Panc1 (cell line): ENCODE data around the gene SMARCA2. TPM values are rescaled to one million over a fixed set of nuclear protein-coding genes. Genes with fewer than 3 reads are reported as not detected.

ENCODE experiments used
- ATAC-seq: fragments of 200-7000 bp; cut with Tn5 transposase; 2 replicates; pipeline ENCODE4 v1.9.1; 2020; ENCODE audit warnings: mild to moderate bottlenecking, moderate library complexity
- BruUV-seq: library from RNA; stranded (reverse); fragments of 400-500 nt; replicated peaks from 2 replicates; lab custom pipeline; 2021; lab: Mats Ljungman, UMichigan
- CTCF ChIA-PET: fragments of 300-600 bp; sonication (Branson Sonifier 250); formaldehyde crosslinking; loops from one replicate; lab custom pipeline; 2022; ENCODE audit warnings: antibody characterized with exemption; lab: Charles Lee
- POLR2A ChIA-PET: fragments of 300-600 bp; sonication (Branson Sonifier 250); formaldehyde crosslinking; loops from one replicate; lab custom pipeline; 2022; ENCODE audit warnings: antibody characterized with exemption; lab: Charles Lee
- DNase-seq: peaks from one replicate; pipeline ENCODE4 v3.0.0-alpha.2; 2010; ENCODE audit warnings: low read depth, low spot score
- H3K27ac ChIP-seq: 2 replicates; pipeline ENCODE4 v1.5.1; 2011; ENCODE audit warnings: mild to moderate bottlenecking, low read length, inconsistent platforms
- H3K27me3 ChIP-seq: fragments of 200-500 bp; sonication (Bioruptor generic); 2 replicates; pipeline ENCODE4 v1.6.0; 2014; ENCODE audit warnings: low read length, inconsistent platforms; ENCODE audit not compliant: control insufficient read depth, insufficient read depth
- H3K36me3 ChIP-seq: fragments of 200-500 bp; sonication (Bioruptor generic); 2 replicates; pipeline ENCODE4 v1.5.1; 2014; ENCODE audit warnings: inconsistent platforms, mild to moderate bottlenecking, low read length, moderate library complexity; ENCODE audit not compliant: control insufficient read depth, insufficient read depth
- H3K4me1 ChIP-seq: 2 replicates; pipeline ENCODE4 v1.5.1; 2011; ENCODE audit warnings: inconsistent platforms, mild to moderate bottlenecking, low read length, moderate library complexity; ENCODE audit not compliant: control insufficient read depth, insufficient read depth
- H3K4me3 ChIP-seq, 2 experiments: 2 replicates each; pipeline ENCODE4 v1.5.1; 2011 to 2012; ENCODE audit warnings: low read depth in 2 of 2, low read length in 2 of 2, mild to moderate bottlenecking in 2 of 2, inconsistent platforms in 1 of 2, moderate library complexity in 1 of 2
- H3K9me3 ChIP-seq: fragments of 200-500 bp; sonication (Bioruptor generic); 2 replicates; pipeline ENCODE4 v1.5.1; 2014; ENCODE audit warnings: low read depth, mild to moderate bottlenecking, inconsistent platforms, low read length, moderate library complexity; ENCODE audit not compliant: control insufficient read depth, insufficient read depth
- POLR2AphosphoS5 ChIP-seq: IDR thresholded peaks from 2 replicates; pipeline ENCODE4 v1.6.1; 2012; ENCODE audit warnings: mild to moderate bottlenecking, low read depth, low read length, moderate library complexity
- SIN3A ChIP-seq: IDR thresholded peaks from 2 replicates; pipeline ENCODE4 v1.6.1; 2012; ENCODE audit warnings: low read depth, mild to moderate bottlenecking, low read length, moderate library complexity, borderline replicate concordance; ENCODE audit not compliant: insufficient read depth
- TCF7L2 ChIP-seq: IDR thresholded peaks from 2 replicates; pipeline ENCODE4 v1.6.1; 2011; ENCODE audit warnings: mild to moderate bottlenecking, low read depth, low read length, inconsistent platforms
- in situ Hi-C: cut with HindIII; loops from 2 replicates; pipeline ENCODE4 v1.10.0; 2016; ENCODE audit warnings: low sequenced_read_pairs, low pct_unique_long_range_greater_than_20kb
- intact Hi-C: fragments of 100-400 bp; cut with micrococcal nuclease; formaldehyde crosslinking; loops from one replicate; pipeline ENCODE4 v1.10.0; 2022; ENCODE audit not compliant: unreplicated experiment
- total RNA-seq: library from RNA; stranded (reverse); gene quantifications from one replicate; pipeline ENCODE4 v1.2.1, GENCODE V29; 2021; ENCODE audit not compliant: unreplicated experiment
- TF ChIP-seq, protein P1 (sequence below): fragments of 450-650 bp; IDR thresholded peaks from 2 replicates; pipeline ENCODE4 v1.5.1; 2017; ENCODE audit warnings: mild to moderate bottlenecking
- TF ChIP-seq, protein P2 (sequence below), 2 experiments: IDR thresholded peaks; 2 replicates each; pipeline ENCODE4 v1.6.1; 2011 to 2012; ENCODE audit warnings: low read depth in 2 of 2, control low read depth in 1 of 2, low read length in 1 of 2, mild to moderate bottlenecking in 1 of 2, moderate library complexity in 1 of 2; ENCODE audit not compliant: insufficient read depth in 1 of 2

SMARCA2 gene
- total RNA-seq, 1 experiment from 2014 or later = 13.3 TPM

DNA sequence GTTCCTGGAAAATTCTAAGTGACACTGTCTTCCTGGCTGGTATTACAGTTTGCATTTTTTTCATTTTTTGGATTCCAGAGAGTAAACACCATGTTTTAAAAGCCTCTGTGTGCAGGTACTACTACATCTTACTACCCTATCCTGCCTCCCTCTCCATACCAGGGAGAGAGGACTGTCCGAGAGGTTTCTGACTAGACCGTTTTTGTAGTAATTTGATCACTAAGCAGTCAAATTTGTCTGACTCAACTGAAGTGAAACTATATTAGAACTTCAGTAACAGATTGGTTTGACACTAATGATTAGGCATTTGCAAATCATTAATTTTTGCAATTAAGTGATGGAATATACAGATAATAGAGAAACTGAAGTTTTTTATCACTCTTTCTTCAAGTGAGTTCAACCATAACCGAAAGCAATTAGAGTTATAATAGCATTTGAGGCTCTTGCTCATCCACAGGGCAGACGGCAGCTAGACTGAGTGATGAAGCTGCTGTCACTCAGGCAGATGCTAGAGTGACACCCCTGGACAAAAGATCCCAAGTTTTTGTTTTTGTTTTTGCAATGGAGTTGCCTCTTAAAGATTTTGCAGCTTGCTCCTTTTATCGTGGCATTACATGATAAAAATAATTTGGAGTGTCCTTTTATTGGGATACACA lies 44.3 kb downstream of the SMARCA2 start:
- no TSS peak for BruUV-seq
- ATAC-seq (no peak), DNase-seq (no peak)
- ChIA-PET CTCF (no interaction called here), POLR2A (no interaction called here)
- Histone ChIP-seq H3K9me3 (no peaks in the 10 kb centered on the region), H3K27ac (no peak overlapping the region), H3K4me3 (no peak overlapping the region), H3K36me3 (no peaks in the 10 kb centered on the region), H3K27me3 (no peaks in the 10 kb centered on the region), H3K4me1 (no peaks in the 10 kb centered on the region)
- in situ Hi-C loops = no loop called here
- intact Hi-C loops = no loop called here
- TF ChIP-seq, protein P1, sequence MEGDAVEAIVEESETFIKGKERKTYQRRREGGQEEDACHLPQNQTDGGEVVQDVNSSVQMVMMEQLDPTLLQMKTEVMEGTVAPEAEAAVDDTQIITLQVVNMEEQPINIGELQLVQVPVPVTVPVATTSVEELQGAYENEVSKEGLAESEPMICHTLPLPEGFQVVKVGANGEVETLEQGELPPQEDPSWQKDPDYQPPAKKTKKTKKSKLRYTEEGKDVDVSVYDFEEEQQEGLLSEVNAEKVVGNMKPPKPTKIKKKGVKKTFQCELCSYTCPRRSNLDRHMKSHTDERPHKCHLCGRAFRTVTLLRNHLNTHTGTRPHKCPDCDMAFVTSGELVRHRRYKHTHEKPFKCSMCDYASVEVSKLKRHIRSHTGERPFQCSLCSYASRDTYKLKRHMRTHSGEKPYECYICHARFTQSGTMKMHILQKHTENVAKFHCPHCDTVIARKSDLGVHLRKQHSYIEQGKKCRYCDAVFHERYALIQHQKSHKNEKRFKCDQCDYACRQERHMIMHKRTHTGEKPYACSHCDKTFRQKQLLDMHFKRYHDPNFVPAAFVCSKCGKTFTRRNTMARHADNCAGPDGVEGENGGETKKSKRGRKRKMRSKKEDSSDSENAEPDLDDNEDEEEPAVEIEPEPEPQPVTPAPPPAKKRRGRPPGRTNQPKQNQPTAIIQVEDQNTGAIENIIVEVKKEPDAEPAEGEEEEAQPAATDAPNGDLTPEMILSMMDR = no peak
- TF ChIP-seq POLR2AphosphoS5 = no peak
- no peak for TF ChIP-seq SIN3A
- TF ChIP-seq TCF7L2 = no peak
- TF ChIP-seq, protein P2, sequence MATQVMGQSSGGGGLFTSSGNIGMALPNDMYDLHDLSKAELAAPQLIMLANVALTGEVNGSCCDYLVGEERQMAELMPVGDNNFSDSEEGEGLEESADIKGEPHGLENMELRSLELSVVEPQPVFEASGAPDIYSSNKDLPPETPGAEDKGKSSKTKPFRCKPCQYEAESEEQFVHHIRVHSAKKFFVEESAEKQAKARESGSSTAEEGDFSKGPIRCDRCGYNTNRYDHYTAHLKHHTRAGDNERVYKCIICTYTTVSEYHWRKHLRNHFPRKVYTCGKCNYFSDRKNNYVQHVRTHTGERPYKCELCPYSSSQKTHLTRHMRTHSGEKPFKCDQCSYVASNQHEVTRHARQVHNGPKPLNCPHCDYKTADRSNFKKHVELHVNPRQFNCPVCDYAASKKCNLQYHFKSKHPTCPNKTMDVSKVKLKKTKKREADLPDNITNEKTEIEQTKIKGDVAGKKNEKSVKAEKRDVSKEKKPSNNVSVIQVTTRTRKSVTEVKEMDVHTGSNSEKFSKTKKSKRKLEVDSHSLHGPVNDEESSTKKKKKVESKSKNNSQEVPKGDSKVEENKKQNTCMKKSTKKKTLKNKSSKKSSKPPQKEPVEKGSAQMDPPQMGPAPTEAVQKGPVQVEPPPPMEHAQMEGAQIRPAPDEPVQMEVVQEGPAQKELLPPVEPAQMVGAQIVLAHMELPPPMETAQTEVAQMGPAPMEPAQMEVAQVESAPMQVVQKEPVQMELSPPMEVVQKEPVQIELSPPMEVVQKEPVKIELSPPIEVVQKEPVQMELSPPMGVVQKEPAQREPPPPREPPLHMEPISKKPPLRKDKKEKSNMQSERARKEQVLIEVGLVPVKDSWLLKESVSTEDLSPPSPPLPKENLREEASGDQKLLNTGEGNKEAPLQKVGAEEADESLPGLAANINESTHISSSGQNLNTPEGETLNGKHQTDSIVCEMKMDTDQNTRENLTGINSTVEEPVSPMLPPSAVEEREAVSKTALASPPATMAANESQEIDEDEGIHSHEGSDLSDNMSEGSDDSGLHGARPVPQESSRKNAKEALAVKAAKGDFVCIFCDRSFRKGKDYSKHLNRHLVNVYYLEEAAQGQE (IDR thresholded peaks at IDR 0.05; ENCODE audit: insufficient read depth in 1 of 2, low read depth in 2 of 2, low read length in 1 of 2) = no peak

DNA sequence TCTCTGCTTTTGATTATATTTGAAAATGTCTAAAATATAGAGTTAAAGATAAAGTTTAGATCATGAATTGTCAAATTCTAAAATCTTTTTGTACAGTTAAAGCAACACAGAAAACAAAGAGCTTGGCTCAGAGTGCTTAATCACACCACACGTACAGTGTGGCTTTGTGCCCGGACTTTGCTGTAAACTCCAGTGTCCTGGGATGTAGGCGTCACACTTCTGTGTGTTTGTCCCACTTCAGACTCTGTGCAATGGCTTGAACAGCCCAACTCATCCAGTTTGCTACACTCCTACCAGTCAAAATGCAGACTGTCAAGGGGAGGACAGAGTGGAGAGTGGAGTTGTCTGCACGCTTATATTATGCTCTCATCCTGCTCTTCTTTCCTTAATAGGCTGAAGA lies 45.3 kb downstream of the SMARCA2 start:
- POLR2A ChIA-PET = no interaction called here
- no peak for DNase-seq
- in situ Hi-C loops = no loop called here
- no peaks in the 10 kb centered on the region for H3K4me1 ChIP-seq
- H3K9me3 ChIP-seq = no peaks in the 10 kb centered on the region
- TF ChIP-seq TCF7L2 (no peak), SIN3A (no peak), POLR2AphosphoS5 (no peak)
- TF ChIP-seq, protein P1 = no peak
- TF ChIP-seq, protein P2 (IDR thresholded peaks at IDR 0.05; ENCODE audit: insufficient read depth in 1 of 2, low read depth in 2 of 2, low read length in 1 of 2) = no peak
- no peaks in the 10 kb centered on the region for H3K27me3 ChIP-seq
- no peak overlapping the region for H3K4me3 ChIP-seq
- CTCF ChIA-PET = no interaction called here
- intact Hi-C loops = no loop called here
- no TSS peak for BruUV-seq
- no peaks in the 10 kb centered on the region for H3K36me3 ChIP-seq
- ATAC-seq = no peak
- no peak overlapping the region for H3K27ac ChIP-seq
